CD4-positive, alpha-beta T cell treated with Interleukin-4 for 4 hours (primary cell): ENCODE data around the gene AUH.
A peak's percentile ranks its signal among the peaks of the same experiment; 100 is the strongest.

ENCODE experiments used
- DNase-seq: peaks from one replicate; pipeline ENCODE4 v3.0.0-alpha.2; 2020

The AUH gene

GRCh38 chr9:91240596-91241165 is 121.0 kb downstream of the AUH start:
- no peak for DNase-seq

DNA sequence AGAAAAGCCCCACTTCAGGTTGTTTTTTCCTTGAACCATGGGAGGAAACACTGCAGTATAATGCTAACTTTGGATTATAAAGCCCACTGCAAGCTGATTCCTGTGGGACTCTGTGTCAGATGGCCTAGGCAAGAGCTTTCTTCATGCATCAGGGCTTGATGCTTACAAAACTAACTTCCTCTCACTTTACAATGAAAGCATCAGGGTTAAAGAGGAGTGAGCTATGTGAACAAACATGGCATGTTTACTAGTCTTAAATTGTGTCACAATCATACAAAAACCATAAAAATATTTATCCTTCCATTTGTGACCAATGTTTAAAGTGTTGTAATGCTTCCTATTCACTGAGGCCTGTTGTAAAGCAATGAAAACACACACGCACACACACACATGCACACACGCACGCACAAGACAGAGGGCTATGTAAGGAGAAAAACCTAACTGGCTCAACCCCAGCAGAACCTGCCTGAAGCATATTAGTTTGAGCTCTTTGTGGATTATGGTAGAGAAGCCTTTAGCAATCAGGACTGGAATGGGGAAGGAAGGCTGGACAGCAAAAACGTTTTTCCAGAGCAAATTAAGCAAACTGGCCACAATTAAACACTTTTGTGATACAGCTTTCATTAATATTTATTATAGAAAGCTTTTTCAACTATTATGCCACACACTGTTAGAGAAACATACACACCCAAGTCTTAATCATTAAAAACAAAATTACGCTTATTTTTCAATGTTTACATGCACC is 122.2 kb downstream of the AUH start:
- DNase-seq, result no peak

GRCh38 chr9:91234523-91234922 is 127.2 kb downstream of the AUH start:
- DNase-seq, result no peak

GRCh38 chr9:91231619-91232018 is 130.1 kb downstream of the AUH start:
- DNase-seq, result no peak

DNA sequence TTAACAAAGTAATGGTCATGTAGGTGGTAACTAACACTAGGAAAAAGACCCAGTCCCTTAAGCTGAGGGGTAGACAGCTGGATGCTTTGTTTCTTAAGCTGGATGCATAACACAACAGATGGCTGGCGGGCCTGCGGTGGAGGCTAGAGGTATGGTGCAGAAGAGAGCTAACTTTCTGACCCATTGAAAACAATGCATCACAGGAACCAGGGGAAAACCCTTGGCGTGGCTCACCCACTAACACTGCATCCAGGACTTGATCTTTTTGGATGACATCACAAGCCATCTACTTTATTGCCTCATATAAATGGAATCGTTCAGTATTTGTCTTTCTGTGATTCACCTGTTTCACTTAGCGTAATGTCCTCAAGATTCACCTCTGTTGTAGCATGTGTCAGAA is 138.7 kb downstream of the AUH start:
- no peak for DNase-seq

- no peak for DNase-seq
Observed at GRCh38 chr9:91222457-91222856, 139.3 kb downstream of the AUH start.

DNA sequence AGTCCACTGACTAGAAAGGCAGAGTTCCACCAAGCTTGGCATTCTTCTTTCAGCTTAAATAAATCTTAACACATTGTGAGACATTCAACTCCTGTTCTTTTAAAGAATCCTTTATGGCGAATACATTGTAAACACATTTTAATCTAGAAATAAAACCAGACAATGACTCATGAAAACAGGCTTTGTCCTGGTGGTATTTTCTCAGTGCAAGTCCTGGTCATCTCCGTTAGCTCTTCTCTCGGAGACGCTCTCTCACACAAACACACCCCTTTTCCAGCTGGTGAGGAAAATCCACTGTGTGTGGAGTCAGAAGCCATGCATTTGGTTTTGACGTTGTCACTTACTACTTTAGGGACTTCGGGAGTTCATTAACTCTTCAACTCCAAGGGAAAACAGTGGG is 140.4 kb downstream of the AUH start:
- DNase-seq, result no peak

DNA sequence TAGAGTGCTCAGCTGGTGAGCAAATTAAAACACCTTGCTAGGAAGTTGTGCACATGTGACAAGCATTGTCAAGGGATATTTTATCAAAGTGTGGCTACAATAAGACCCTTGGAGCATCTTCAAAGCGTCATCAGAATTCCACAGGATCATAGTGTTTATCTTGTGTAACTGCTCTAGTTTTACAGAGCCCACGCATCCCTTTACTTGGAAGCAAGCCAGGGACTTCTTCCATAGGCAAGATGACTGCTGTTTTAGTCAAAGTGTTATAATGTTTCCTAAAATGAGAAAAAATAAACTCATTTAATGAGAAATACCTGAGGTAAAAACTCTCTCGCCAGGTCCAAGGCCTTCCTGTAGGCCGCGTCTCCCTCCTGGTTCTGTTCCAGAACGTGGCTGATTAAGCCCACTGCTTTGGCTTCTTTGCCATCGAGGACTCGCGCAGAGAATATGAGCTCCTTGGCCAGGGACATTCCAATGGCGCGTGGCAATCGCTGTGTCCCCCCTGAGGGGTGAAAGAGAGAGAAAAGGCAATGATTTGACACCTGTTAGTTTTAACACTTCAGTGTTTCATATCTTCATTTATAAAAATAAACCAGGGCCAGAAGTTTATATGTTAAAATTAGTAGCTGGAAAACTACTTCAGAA is 141.1 kb downstream of the AUH start:
- no peak for DNase-seq

- no peak for DNase-seq
Observed at GRCh38 chr9:91220021-91220420, 141.7 kb downstream of the AUH start.

GRCh38 chr9:91219557-91219956 is 142.2 kb downstream of the AUH start:
- DNase-seq, result no peak

GRCh38 chr9:91217388-91217787 is 144.3 kb downstream of the AUH start:
- no peak for DNase-seq

- no peak for DNase-seq
Observed at GRCh38 chr9:91214867-91215266, 146.9 kb downstream of the AUH start.

- no peak for DNase-seq
Observed at GRCh38 chr9:91214086-91214485, 147.6 kb downstream of the AUH start.

DNA sequence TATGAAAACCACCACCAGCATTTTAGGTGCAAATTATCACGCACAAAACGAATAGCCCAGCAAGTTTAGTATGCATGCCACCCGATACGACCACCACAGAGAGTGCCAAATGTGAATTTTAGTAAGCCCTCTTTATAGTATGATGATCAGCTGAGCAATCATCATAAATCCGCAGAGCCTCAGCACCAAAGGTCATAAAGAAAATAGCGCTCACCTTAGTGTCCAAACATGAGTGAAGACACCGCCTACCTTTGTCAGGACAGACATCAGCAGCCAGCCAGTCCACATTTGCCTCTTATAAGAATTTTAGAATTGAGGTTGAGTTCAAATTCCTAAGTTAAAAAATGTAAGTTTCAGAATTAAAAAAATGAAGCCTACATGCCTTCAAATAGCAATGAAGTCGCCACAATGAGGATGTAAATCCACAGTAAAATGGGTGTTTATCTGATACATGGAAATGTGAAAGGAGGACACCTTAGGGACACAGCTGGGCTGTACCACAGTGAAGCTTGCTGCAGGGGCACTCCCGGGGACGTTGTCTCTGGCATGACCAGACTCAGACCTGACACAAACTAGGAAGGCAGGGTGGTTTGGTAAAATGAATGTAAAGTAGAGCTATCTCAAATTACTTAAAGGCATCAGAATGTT is 149.0 kb downstream of the AUH start:
- DNase-seq, result no peak

DNA sequence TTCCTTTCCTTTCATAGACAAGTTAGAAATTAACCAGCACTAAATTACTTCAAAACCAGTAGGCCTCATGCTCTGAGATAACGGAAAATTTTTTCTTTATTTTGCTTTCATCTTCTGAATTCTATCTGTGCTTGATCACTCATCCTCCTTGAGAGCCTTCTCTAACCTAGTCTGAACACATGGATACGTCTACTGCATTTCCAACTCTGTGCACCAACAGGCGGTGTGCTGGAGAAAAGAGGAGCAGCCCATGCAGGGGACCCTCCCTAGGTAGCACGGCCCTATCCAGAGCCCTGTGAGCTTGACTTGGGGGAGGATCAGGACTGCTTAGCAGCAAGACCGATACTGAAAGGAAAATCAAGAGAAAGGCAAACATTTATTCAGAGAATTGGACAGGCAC is 149.8 kb downstream of the AUH start:
- no peak for DNase-seq

DNA sequence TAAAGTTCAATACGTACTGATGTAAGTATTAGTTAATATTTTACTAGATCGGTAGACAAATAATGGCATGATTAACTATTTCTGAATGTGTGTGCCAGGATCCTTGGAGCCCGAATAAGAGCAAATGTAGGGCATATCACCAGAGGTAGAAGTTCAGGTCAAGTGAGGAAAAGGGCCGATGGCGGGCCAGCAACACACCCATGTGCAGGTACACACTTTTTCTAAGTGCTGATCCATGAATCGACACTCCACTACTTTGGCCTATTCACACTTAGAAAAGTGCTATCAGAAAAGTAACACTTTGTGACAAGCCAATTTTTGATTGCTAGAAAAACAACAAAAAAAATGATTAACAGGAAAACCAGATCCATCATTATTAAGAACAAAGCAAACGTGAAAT is 150.3 kb downstream of the AUH start:
- no peak for DNase-seq

GRCh38 chr9:91210318-91210717 is 151.4 kb downstream of the AUH start:
- DNase-seq, result no peak

DNA sequence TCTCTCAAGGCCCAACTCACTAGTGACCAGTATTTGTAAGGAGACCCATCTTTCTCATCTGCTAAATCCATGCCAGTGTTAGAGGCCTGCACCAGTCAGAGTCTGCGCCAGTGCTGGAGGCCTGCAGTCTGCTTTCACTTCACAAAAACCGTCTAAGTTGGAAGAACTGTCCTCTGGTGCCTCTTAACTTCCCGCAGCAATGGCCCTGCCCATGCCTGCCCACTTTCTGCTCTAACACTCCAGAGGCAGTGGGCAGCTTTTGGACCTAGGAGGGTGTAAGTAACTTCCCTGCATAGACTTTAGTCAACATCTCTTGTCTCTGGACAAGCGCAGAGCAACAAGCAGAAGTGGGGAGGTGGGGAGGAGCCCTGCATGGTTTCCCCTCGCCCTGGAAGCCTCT is 152.9 kb downstream of the AUH start:
- DNase-seq, result no peak

DNA sequence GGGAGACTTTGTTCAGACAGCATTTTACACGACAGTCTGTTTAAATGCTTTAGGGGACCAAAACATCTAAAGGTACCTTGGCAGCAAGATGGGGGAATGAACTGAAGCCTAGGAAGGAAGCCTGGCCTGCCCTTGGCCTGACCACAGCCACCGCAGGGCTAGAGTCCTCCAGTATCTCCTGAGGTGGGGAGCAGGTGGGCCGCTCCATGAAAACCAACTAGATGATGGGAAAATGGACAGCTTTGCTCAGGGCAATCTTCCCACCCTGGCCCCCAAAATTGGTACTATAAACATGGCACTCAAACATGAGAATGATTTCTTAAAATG is 153.3 kb downstream of the AUH start:
- DNase-seq, result no peak

- peak; percentile 45 for DNase-seq
Observed at GRCh38 chr9:91207729-91208418, 153.8 kb downstream of the AUH start.

DNA sequence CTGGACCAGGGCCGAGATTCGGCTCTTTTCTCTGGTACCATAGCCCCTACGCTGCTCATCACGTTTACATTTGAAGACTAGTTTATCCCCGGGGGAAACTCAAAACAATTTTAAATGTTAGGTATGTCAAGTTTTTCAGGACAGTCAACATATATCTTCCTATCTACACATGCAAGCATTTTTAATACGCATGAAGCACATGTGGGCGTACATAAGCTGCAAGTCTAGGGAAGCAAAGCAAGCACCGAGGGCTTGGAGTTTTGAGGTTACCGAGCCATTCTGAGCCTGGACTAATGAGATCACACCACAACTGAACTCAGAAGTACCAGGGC is 154.4 kb downstream of the AUH start:
- DNase-seq, result no peak

DNA sequence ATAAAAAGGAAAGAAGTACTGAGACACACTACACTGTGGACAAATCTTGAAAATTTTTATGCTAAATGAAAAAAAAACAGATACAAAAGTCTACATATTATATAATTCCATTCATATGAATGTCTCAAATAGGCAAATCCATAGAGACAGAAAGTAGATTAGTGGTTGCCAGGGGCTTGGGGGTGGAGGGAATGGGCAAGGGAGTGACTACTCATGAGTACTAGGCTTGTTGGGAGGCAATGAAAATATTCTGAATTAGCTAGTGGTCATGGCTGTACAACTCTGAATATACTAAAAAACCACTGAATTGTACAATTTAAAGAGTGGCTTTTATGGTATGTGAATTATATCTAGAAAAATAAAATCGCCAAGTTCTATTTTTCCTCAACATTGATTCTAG is 154.9 kb downstream of the AUH start:
- no peak for DNase-seq

DNA sequence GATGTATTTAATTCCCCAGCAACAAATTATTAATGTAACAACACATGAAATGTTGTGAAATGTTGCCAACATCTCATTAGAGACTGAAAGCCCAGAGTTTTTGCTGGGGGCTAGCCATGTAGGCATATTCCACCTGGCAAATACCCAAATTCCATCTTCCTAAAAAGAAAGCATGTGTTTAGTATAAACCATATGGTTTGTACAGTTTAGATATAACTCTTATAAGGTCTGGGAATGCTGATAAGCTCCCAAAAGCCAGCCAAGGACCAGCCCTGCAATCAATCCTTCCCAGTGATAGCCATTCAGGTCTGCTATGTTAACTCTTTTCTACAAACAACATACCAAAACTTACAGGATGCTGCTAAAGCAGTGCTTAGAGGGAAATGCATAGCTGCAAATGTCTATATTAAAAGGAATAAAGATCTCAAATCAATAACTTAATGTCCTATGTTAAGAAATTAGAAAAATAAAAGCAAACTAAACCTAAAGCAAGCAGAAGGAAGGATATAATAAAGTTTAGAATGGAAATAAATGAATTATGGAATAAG is 158.9 kb downstream of the AUH start:
- DNase-seq, result no peak
